Parathyroid adenoma (tissue), 2 donors: ENCODE results near the gene TOB1.
"Not testable (repeated sequence)": the region's sequence is repeated elsewhere in the genome, so short reads cannot be mapped to it uniquely, and the experiment has no call there.

Experiments
- H2AFZ ChIP-seq: fragments of 300-600 bp; sonication (generic); one replicate; pipeline ENCODE4 v1.7.0; 2017; ENCODE audit warnings: antibody characterized with exemption, mild to moderate bottlenecking
- H3K27ac ChIP-seq: fragments of 300-600 bp; sonication (generic); one replicate; pipeline ENCODE4 v1.7.0; 2017
- H3K27me3 ChIP-seq: fragments of 300-600 bp; sonication (generic); one replicate; pipeline ENCODE4 v1.7.0; 2017; ENCODE audit warnings: low read length; ENCODE audit not compliant: control insufficient read depth, insufficient read depth
- H3K36me3 ChIP-seq: fragments of 300-600 bp; sonication (generic); one replicate; pipeline ENCODE4 v1.7.0; 2017; ENCODE audit warnings: low read length; ENCODE audit not compliant: control insufficient read depth, insufficient read depth
- H3K4me1 ChIP-seq: fragments of 300-600 bp; sonication (generic); one replicate; pipeline ENCODE4 v1.7.0; 2017; ENCODE audit warnings: control low read depth
- H3K4me2 ChIP-seq: fragments of 300-600 bp; sonication (generic); one replicate; pipeline ENCODE4 v1.7.0; 2017; ENCODE audit warnings: low read length
- H3K4me3 ChIP-seq: fragments of 300-600 bp; sonication (generic); one replicate; pipeline ENCODE4 v1.7.0; 2017; ENCODE audit warnings: low read depth, low read length
- H3K79me2 ChIP-seq: fragments of 300-600 bp; sonication (generic); one replicate; pipeline ENCODE4 v1.7.0; 2017; ENCODE audit warnings: control low read depth
- H3K9ac ChIP-seq: fragments of 300-600 bp; sonication (generic); one replicate; pipeline ENCODE4 v1.7.0; 2017; ENCODE audit warnings: mild to moderate bottlenecking
- H3K9me3 ChIP-seq: fragments of 300-600 bp; sonication (generic); one replicate; pipeline ENCODE4 v1.7.0; 2017; ENCODE audit warnings: low read length; ENCODE audit not compliant: control insufficient read depth
- CTCF ChIP-seq: fragments of 300-600 bp; sonication (generic); IDR thresholded peaks from one replicate; pipeline ENCODE4 v1.7.0; 2017; ENCODE audit warnings: antibody characterized with exemption, mild to moderate bottlenecking
- donor health status: primary hyperparathyroidism.

The TOB1 gene

GRCh38 chr17:50861822-50862528, 4.2 kb downstream of the TOB1 start:
- Histone ChIP-seq H3K36me3 (no peaks in the 10 kb centered on the region), H3K9me3 (no peaks in the 10 kb centered on the region), H3K27ac (peak overlapping the region; percentile 94), H3K27me3 (no peaks in the 10 kb centered on the region), H3K9ac (peak overlapping the region; percentile 25), H3K4me2 (peak overlapping the region; percentile 35), H3K4me1 (peaks cover 9% of the 10 kb centered on the region), H3K79me2 (peaks cover 36% of the 10 kb centered on the region), H2AFZ (no peak overlapping the region), H3K4me3 (peak overlapping the region; percentile 33)
- no peak for TF ChIP-seq CTCF

- Histone ChIP-seq H3K4me2 (no peak overlapping the region), H3K9ac (no peak overlapping the region), H3K36me3 (no peaks in the 10 kb centered on the region), H3K9me3 (no peaks in the 10 kb centered on the region), H2AFZ (no peak overlapping the region), H3K27me3 (no peaks in the 10 kb centered on the region), H3K27ac (peak overlapping the region; percentile 94), H3K4me3 (no peak overlapping the region), H3K4me1 (peaks cover 9% of the 10 kb centered on the region), H3K79me2 (peaks cover 36% of the 10 kb centered on the region)
- TF ChIP-seq CTCF = no peak
Observed at GRCh38 chr17:50861334-50861676, 4.8 kb downstream of the TOB1 start.

GRCh38 chr17:50859727-50860126, 6.4 kb downstream of the TOB1 start:
- H3K27me3 ChIP-seq, H3K9ac ChIP-seq, H3K4me2 ChIP-seq, H3K27ac ChIP-seq, H3K4me1 ChIP-seq, H3K36me3 ChIP-seq, H3K4me3 ChIP-seq, H2AFZ ChIP-seq, H3K9me3 ChIP-seq: not testable (repeated sequence)
- peaks cover 25% of the 10 kb centered on the region for H3K79me2 ChIP-seq

- no peak overlapping the region for H3K9ac ChIP-seq
- no peaks in the 10 kb centered on the region for H3K9me3 ChIP-seq
- TF ChIP-seq CTCF = no peak
- H3K27me3 ChIP-seq = no peaks in the 10 kb centered on the region
- H3K36me3 ChIP-seq = no peaks in the 10 kb centered on the region
- H2AFZ ChIP-seq = no peak overlapping the region
- H3K27ac ChIP-seq = no peak overlapping the region
- no peak overlapping the region for H3K4me3 ChIP-seq
- peaks cover 9% of the 10 kb centered on the region for H3K4me1 ChIP-seq
- no peak overlapping the region for H3K4me2 ChIP-seq
- peaks cover 23% of the 10 kb centered on the region for H3K79me2 ChIP-seq
Observed at GRCh38 chr17:50858486-50859225, 7.5 kb downstream of the TOB1 start.

GRCh38 chr17:50856431-50856830, 9.7 kb downstream of the TOB1 start:
- no peak for TF ChIP-seq CTCF
- Histone ChIP-seq H3K9ac (no peak overlapping the region), H3K4me1 (peaks cover 7% of the 10 kb centered on the region), H3K27me3 (no peaks in the 10 kb centered on the region), H2AFZ (no peak overlapping the region), H3K9me3 (no peaks in the 10 kb centered on the region), H3K4me2 (no peak overlapping the region), H3K4me3 (no peak overlapping the region), H3K36me3 (no peaks in the 10 kb centered on the region), H3K79me2 (peaks cover 8% of the 10 kb centered on the region), H3K27ac (no peak overlapping the region)
